ENCODE data around the gene PAX4. TPM values are rescaled to one million over a fixed set of nuclear protein-coding genes. Genes with fewer than 3 reads are reported as not detected.

PAX4 gene
- total and polyA plus RNA-seq, 9 of the 15 experiments (the other 6 are each of a cell fraction or from before 2014, with no cell fraction given) = not detected

GRCh38 chr7:127616724-127617123 lies 1.2 kb downstream of the PAX4 start (continued):
- TF ChIP-seq, protein P1, sequence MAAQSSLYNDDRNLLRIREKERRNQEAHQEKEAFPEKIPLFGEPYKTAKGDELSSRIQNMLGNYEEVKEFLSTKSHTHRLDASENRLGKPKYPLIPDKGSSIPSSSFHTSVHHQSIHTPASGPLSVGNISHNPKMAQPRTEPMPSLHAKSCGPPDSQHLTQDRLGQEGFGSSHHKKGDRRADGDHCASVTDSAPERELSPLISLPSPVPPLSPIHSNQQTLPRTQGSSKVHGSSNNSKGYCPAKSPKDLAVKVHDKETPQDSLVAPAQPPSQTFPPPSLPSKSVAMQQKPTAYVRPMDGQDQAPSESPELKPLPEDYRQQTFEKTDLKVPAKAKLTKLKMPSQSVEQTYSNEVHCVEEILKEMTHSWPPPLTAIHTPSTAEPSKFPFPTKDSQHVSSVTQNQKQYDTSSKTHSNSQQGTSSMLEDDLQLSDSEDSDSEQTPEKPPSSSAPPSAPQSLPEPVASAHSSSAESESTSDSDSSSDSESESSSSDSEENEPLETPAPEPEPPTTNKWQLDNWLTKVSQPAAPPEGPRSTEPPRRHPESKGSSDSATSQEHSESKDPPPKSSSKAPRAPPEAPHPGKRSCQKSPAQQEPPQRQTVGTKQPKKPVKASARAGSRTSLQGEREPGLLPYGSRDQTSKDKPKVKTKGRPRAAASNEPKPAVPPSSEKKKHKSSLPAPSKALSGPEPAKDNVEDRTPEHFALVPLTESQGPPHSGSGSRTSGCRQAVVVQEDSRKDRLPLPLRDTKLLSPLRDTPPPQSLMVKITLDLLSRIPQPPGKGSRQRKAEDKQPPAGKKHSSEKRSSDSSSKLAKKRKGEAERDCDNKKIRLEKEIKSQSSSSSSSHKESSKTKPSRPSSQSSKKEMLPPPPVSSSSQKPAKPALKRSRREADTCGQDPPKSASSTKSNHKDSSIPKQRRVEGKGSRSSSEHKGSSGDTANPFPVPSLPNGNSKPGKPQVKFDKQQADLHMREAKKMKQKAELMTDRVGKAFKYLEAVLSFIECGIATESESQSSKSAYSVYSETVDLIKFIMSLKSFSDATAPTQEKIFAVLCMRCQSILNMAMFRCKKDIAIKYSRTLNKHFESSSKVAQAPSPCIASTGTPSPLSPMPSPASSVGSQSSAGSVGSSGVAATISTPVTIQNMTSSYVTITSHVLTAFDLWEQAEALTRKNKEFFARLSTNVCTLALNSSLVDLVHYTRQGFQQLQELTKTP (IDR thresholded peaks at IDR 0.05; ENCODE audit: low read depth in 1 of 2, partially characterized antibody in 2 of 2) = no peak
- no peak for TF ChIP-seq ATF4 (CRISPR knock-in tag; IDR thresholded peaks at IDR 0.05)
- TF ChIP-seq, protein P2, sequence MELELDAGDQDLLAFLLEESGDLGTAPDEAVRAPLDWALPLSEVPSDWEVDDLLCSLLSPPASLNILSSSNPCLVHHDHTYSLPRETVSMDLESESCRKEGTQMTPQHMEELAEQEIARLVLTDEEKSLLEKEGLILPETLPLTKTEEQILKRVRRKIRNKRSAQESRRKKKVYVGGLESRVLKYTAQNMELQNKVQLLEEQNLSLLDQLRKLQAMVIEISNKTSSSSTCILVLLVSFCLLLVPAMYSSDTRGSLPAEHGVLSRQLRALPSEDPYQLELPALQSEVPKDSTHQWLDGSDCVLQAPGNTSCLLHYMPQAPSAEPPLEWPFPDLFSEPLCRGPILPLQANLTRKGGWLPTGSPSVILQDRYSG (tag; conservative IDR thresholded peaks at IDR 0.05; ENCODE audit: low read depth) = no peak

- ChIA-PET CTCF (ENCODE audit: low intra/inter-chr PET ratio) (no interaction called here), POLR2A (no interaction called here)
- no peaks in the 10 kb centered on the region for H3K36me3 ChIP-seq (ENCODE audit: control insufficient read depth, insufficient read depth, low read length)
- peaks cover 0 to 4% of the 10 kb centered on the region in 2 experiments; a peak in 1 of 5 replicates for H3K4me1 ChIP-seq (replicated peaks in 1 of 2; ENCODE audit: control insufficient read depth in 2 of 2, insufficient read depth in 2 of 2, low read length in 2 of 2)
- no TSS peak for BruUV-seq (replicated peaks)
- no peak for ATAC-seq
- intact Hi-C loops (cut with micrococcal nuclease) (no loop called here), in situ Hi-C loops (cut with MboI) (no loop called here)
- WGBS (ENCODE audit: insufficient coverage, low coverage, missing lambda C conversion rate) = 0% methylated on average over 1 of the region's 1 CpG
- no peak overlapping the region for H3K9ac ChIP-seq (ENCODE audit: insufficient read depth in 1 of 2, low read depth in 2 of 2, low read length in 2 of 2)
- no peak overlapping the region for H3K4me2 ChIP-seq (ENCODE audit: insufficient read depth, low read length)
- no peak overlapping the region for H3K27ac ChIP-seq (ENCODE audit: extremely low read depth, low read depth, low read length)
- no peak for FAIRE-seq
- H2AFZ ChIP-seq (ENCODE audit: low read depth, low read length) = no peak overlapping the region
- TF ChIP-seq ZNF57 (CRISPR knock-in tag; IDR thresholded peaks at IDR 0.05) = no peak
- TF ChIP-seq CBX8 (IDR thresholded peaks at IDR 0.05; ENCODE audit: borderline replicate concordance, extremely low read depth, low read depth, low read length, poor library complexity, severe bottlenecking) = no peak
- no peak for TF ChIP-seq HLTF (IDR thresholded peaks at IDR 0.05)
- no peaks in the 10 kb centered on the region for H3K79me2 ChIP-seq (ENCODE audit: control insufficient read depth, insufficient read depth, low read length)
- H4K20me1 ChIP-seq (replicated peaks; ENCODE audit: control insufficient read depth, insufficient read depth, low read length) = no peaks in the 10 kb centered on the region; the same call in 1 of the 2 replicates
- no peaks in the 10 kb centered on the region for H3K9me1 ChIP-seq (ENCODE audit: control insufficient read depth, insufficient read depth, low read length)
- H3K27me3 ChIP-seq (ENCODE audit: control insufficient read depth in 2 of 2, insufficient read depth in 2 of 2, low read length in 2 of 2) = peaks cover 34 to 60% of the 10 kb centered on the region in 2 experiments
- H3K9me3 ChIP-seq (replicated peaks; ENCODE audit: control insufficient read depth, insufficient read depth, low read depth, low read length) = no peaks in the 10 kb centered on the region; the same call in 1 of the 2 replicates
- DNase-seq (ENCODE audit: extremely low read depth in 1 of 4, low spot score in 3 of 4) = no peak
- H3K4me3 ChIP-seq = no peak overlapping the region
Measured at GRCh38 chr7:127612263-127612662, 5.7 kb downstream of the PAX4 start.

Measured in K562 (cell line).